ENCODE results near the gene DYNC2H1.

DNA sequence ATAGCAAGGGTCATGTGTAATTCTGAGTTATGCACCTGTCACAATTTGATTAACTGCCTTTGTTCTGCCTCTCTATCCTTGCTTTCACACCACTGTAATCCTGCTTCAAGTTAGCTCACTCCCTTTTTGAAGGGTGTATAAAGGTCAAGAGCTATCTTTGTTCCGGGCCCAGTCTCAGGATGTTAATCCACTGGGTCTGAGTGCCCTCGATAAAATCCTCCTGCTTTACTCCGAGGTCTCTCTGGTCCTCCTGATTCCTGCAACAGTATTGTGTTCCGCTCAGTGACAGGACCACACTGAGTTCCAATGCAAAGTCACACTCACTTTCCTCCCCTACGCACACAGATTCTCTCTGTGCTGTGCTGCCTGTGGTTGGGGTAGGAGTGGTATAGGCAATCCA, 186.5 kb downstream of the DYNC2H1 start:
- no peak for TF ChIP-seq NFE2L1 (CRISPR knock-in tag; IDR thresholded peaks at IDR 0.05)
- TF ChIP-seq, protein P1, sequence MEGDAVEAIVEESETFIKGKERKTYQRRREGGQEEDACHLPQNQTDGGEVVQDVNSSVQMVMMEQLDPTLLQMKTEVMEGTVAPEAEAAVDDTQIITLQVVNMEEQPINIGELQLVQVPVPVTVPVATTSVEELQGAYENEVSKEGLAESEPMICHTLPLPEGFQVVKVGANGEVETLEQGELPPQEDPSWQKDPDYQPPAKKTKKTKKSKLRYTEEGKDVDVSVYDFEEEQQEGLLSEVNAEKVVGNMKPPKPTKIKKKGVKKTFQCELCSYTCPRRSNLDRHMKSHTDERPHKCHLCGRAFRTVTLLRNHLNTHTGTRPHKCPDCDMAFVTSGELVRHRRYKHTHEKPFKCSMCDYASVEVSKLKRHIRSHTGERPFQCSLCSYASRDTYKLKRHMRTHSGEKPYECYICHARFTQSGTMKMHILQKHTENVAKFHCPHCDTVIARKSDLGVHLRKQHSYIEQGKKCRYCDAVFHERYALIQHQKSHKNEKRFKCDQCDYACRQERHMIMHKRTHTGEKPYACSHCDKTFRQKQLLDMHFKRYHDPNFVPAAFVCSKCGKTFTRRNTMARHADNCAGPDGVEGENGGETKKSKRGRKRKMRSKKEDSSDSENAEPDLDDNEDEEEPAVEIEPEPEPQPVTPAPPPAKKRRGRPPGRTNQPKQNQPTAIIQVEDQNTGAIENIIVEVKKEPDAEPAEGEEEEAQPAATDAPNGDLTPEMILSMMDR (IDR thresholded peaks at IDR 0.05) = no peak

Measured in WTC11 (cell line).